ENCODE measurements around the gene CSH2.

- TF ChIP-seq ZBTB11 (tag by site-specific recombination; conservative IDR thresholded peaks at IDR 0.05; ENCODE audit: low read depth) (no peak), ZBTB10 (tag by site-specific recombination; IDR thresholded peaks at IDR 0.05) (no peak), ZBTB8A (tag by site-specific recombination; IDR thresholded peaks at IDR 0.05) (no peak), CTCF (tag by site-specific recombination; IDR thresholded peaks at IDR 0.05) (no peak), ZSCAN30 (tag by site-specific recombination; IDR thresholded peaks at IDR 0.05) (no peak), ZNF362 (tag by site-specific recombination; IDR thresholded peaks at IDR 0.05) (no peak), ELK4 (IDR thresholded peaks at IDR 0.05; ENCODE audit: borderline replicate concordance, low read depth, low read length) (no peak), MEIS1 (CRISPR knock-in tag; IDR thresholded peaks at IDR 0.05; ENCODE audit: borderline replicate concordance) (no peak), KLF16 (tag by site-specific recombination; IDR thresholded peaks at IDR 0.05) (no peak), ATF2 (tag by site-specific recombination; IDR thresholded peaks at IDR 0.05; ENCODE audit: low read depth) (no peak), ZFP37 (tag by site-specific recombination; IDR thresholded peaks at IDR 0.05) (no peak), TCF7L2 (IDR thresholded peaks at IDR 0.05; ENCODE audit: borderline replicate concordance, low read depth, low read length) (no peak), ZBTB49 (tag by site-specific recombination; IDR thresholded peaks at IDR 0.05; ENCODE audit: low read depth) (no peak), SALL2 (tag by site-specific recombination; IDR thresholded peaks at IDR 0.05; ENCODE audit: borderline replicate concordance) (no peak)
These were observed 20.2 kb downstream of the CSH2 start for GRCh38 chr17:63853260-63853659.

All from HEK293 (cell line).